Spleen (tissue), 7 donors: ENCODE results near the gene VCPKMT.

Experiments
- POLR2A ChIP-seq, 3 donors: fragments of 450-650 bp; IDR thresholded peaks; one replicate each; pipeline ENCODE4 v1.5.1; 2017; ENCODE audit warnings: antibody characterized with exemption in 3 of 3, mild to moderate bottlenecking in 1 of 3
- POLR2AphosphoS5 ChIP-seq, 3 donors: sonication (generic); formaldehyde crosslinking; IDR thresholded peaks; one replicate each; pipeline ENCODE4 v1.5.1; 2017; ENCODE audit warnings: antibody characterized with exemption in 3 of 3
- TF ChIP-seq, protein P1 (sequence below), 11 experiments: fragments of 200-600 bp in 7 of 11; fragments of 450-650 bp in 4 of 11; sonication (generic) in 4 of 11; IDR thresholded peaks in 8 of 11; conservative IDR thresholded peaks in 3 of 11; 1 replicate in 7 of 11; 2 replicates in 4 of 11; pipeline versions ENCODE4 v1.4.0 to v1.8.0; 2016 to 2021; ENCODE audit warnings: antibody characterized with exemption in 11 of 11, inconsistent platforms in 4 of 11, mild to moderate bottlenecking in 1 of 11
- donor health status: DM: no; HTN: no; CAD: no; lungs with moderate emphysema.
- donor health status: DM: no; HTN: no; CAD: no.
- donor health status: DM: no; HTN: no; CAD: no.

DNA sequence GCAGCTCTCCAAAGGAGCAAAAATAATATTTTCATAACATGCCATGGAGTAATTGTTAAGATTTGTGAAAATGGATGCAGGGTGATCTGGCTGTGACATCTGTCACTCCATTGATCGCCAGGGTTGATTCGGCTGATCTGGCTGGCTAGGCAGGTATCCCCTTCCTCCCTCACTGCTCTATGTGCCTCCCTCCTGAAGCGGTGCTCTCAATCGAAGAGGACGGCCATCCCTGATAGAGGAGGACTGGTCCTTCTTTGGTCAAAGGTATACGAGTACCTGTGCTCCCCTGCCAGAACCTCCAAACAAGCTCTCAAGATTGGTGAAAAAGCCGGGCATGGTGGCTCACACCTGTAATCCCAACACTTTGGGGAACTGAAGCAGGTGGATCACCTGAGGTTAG lies 47.9 kb downstream of the VCPKMT start:
- TF ChIP-seq, protein P1, sequence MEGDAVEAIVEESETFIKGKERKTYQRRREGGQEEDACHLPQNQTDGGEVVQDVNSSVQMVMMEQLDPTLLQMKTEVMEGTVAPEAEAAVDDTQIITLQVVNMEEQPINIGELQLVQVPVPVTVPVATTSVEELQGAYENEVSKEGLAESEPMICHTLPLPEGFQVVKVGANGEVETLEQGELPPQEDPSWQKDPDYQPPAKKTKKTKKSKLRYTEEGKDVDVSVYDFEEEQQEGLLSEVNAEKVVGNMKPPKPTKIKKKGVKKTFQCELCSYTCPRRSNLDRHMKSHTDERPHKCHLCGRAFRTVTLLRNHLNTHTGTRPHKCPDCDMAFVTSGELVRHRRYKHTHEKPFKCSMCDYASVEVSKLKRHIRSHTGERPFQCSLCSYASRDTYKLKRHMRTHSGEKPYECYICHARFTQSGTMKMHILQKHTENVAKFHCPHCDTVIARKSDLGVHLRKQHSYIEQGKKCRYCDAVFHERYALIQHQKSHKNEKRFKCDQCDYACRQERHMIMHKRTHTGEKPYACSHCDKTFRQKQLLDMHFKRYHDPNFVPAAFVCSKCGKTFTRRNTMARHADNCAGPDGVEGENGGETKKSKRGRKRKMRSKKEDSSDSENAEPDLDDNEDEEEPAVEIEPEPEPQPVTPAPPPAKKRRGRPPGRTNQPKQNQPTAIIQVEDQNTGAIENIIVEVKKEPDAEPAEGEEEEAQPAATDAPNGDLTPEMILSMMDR (IDR thresholded peaks at IDR 0.05 in 8 of 11, conservative IDR thresholded peaks at IDR 0.05 in 3 of 11), result no peak
- TF ChIP-seq POLR2A (IDR thresholded peaks at IDR 0.05) (no peak), POLR2AphosphoS5 (IDR thresholded peaks at IDR 0.05) (no peak)
